ENCODE measurements around the gene PRXL2C. TPM values are rescaled to one million over a fixed set of nuclear protein-coding genes. Genes with fewer than 3 reads are reported as not detected.
A peak's percentile ranks its signal among the peaks of the same experiment; 100 is the strongest.
"Not testable (repeated sequence)": the region's sequence is repeated elsewhere in the genome, so short reads cannot be mapped to it uniquely, and the experiment has no call there.

Gene PRXL2C, protein sequence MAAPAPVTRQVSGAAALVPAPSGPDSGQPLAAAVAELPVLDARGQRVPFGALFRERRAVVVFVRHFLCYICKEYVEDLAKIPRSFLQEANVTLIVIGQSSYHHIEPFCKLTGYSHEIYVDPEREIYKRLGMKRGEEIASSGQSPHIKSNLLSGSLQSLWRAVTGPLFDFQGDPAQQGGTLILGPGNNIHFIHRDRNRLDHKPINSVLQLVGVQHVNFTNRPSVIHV
- 3.9 TPM for polyA plus RNA-seq (2012; ENCODE audit: missing spikeins)

GRCh38 chr9:96655198-96655851 is at the start of gene PRXL2C:
TSS of gene PRXL2C (minus strand) at chr9:96655317. CDS start at chr9:96655281, 36 bp downstream.
- DNase-seq (ENCODE audit: insufficient read length) (peak; percentile 34), FAIRE-seq (no peak)
- no peak for TF ChIP-seq TAF1 (IDR thresholded peaks at IDR 0.05; ENCODE audit: borderline replicate concordance, low read depth, low read length)
- no peak for TF ChIP-seq POLR2A (IDR thresholded peaks at IDR 0.05; ENCODE audit: low read depth, low read length)
- TF ChIP-seq POLR2AphosphoS5 (IDR thresholded peaks at IDR 0.05; ENCODE audit: low read depth, low read length): no peak

DNA sequence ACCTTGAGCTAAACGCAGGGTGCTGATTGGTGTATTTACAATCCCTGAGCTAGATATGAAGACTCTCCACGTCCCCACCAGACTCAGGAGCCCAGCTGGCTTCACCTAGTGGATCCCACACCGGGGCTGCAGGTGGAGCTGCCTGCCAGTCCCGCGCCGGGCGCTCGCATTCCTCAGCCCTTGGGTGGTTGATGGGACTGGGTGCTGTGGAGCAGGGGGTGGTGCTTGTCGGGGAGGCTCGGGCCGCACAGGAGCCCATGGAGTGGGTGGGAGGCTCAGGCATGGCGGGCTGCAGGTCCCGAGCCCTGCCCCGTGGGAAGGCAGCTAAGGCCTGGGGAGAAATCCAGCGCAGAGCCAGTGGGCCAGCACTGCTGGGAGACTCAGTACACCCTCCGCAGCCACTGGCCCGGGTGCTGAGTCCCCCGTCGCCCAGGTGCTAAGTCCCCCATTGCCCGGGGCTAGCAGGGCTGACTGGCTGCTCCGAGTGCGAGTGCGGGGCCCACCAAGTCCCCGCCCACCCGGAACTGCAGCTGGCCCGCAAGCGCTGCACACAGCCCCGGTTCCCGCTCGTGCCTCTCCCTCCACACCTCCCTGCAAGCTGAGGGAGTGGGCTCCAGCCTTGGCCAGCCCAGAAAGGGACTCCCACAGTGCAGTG is 45.7 kb upstream of the PRXL2C start:
- not testable (repeated sequence) for FAIRE-seq; DNase-seq (ENCODE audit: insufficient read length)

DNA sequence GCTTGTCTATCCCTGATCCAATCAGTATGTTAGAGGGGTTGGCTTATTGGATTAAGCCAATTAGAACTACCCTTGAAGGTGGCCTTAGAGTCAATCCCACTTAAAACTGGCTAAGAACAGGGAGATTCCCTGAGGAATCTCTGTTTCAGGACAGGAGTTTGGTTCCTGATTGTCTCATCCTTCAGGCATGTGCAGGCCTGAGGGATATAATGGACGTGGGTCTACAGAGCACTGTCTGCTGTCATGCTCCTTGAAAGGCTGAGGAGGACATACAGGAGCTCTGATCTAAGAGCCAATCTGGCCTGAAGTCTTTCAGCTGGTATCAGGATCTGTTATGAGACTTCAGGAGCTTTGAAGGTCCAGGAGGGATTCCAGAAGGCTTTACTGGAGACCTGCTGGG is 36.2 kb upstream of the PRXL2C start:
- DNase-seq (ENCODE audit: insufficient read length): no peak
- no peak for FAIRE-seq
- TF ChIP-seq TAF1 (IDR thresholded peaks at IDR 0.05; ENCODE audit: borderline replicate concordance, low read depth, low read length): no peak
- no peak for TF ChIP-seq POLR2A (IDR thresholded peaks at IDR 0.05; ENCODE audit: low read depth, low read length)
- TF ChIP-seq POLR2AphosphoS5 (IDR thresholded peaks at IDR 0.05; ENCODE audit: low read depth, low read length): no peak

DNA sequence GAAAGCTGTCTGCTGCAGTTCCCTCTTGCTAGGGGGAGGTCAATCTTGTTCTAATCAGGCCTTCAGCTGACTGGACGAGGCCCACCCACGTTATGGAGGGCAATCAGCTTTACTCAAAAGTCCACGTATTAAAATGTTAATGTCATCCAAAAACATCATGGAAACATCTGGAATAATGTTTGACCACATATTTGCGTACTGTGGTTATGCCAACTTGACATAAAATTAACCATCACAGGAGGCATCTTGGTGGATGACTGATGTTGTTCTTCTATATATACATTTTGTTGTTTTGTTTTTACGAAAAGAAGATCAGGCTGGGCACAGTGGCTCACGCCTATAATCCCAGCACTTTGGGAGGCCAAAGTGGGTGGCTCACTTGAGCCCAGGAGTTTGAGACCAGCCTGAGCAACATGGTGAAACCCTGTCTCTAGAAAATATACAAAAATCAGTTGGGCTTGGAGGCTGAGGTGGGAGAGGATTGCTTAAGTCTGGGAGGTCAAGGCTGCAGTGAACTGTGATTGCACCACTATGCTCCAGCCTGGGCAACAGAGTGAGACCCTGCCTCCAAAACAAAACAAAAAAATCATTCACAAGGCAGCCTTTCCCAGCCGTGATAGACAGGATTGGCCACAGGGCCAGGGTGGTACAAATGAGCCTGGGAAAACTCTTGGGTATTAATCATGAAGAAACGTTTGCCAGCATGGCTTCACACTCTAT is 33.8 kb upstream of the PRXL2C start:
- FAIRE-seq (no peak), DNase-seq (ENCODE audit: insufficient read length) (no peak)
- TF ChIP-seq POLR2A (IDR thresholded peaks at IDR 0.05; ENCODE audit: low read depth, low read length) (no peak), TAF1 (IDR thresholded peaks at IDR 0.05; ENCODE audit: borderline replicate concordance, low read depth, low read length) (no peak), POLR2AphosphoS5 (IDR thresholded peaks at IDR 0.05; ENCODE audit: low read depth, low read length) (no peak)

GRCh38 chr9:96688187-96688586 is 33.1 kb upstream of the PRXL2C start:
- FAIRE-seq: no peak
- TF ChIP-seq TAF1 (IDR thresholded peaks at IDR 0.05; ENCODE audit: borderline replicate concordance, low read depth, low read length) (no peak), POLR2AphosphoS5 (IDR thresholded peaks at IDR 0.05; ENCODE audit: low read depth, low read length) (no peak), POLR2A (IDR thresholded peaks at IDR 0.05; ENCODE audit: low read depth, low read length) (no peak)
- no peak for DNase-seq (ENCODE audit: insufficient read length)

DNA sequence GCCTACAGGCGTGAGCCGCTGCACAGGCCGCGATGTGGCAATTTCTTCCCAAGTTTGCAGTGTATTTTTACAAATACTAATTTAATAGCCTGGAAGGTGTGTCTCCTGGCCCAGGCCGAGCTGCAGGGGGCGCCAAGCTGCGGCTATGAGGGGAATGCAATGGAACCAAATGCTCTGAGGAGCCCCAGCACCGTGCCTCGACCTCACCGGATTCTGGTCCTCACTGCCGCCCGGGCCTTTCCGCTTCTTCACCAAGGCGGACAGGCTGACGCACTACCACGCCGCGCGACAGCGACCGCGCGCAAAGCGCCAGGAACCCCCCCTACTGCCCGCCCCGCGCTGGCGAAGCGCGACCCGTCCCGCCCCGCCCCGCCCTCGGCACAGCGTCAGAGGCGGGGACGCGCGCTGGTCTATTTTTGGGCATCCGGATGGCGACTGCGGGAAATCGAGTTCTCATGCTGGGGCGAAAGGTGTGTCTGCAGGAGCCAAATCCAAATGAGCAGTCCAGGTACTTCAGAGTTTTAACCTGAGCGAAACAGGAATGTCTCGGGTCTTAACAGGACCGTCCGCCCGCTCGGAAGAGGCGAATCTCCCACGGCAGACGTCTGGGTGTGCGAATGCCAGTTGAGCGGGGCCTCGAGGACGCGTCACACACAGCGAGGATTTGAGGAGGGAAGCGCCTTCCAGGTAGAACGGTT is 31.7 kb upstream of the PRXL2C start:
- DNase-seq (ENCODE audit: insufficient read length) (no peak), FAIRE-seq (no peak)
- TF ChIP-seq POLR2AphosphoS5 (IDR thresholded peaks at IDR 0.05; ENCODE audit: low read depth, low read length): no peak

DNA sequence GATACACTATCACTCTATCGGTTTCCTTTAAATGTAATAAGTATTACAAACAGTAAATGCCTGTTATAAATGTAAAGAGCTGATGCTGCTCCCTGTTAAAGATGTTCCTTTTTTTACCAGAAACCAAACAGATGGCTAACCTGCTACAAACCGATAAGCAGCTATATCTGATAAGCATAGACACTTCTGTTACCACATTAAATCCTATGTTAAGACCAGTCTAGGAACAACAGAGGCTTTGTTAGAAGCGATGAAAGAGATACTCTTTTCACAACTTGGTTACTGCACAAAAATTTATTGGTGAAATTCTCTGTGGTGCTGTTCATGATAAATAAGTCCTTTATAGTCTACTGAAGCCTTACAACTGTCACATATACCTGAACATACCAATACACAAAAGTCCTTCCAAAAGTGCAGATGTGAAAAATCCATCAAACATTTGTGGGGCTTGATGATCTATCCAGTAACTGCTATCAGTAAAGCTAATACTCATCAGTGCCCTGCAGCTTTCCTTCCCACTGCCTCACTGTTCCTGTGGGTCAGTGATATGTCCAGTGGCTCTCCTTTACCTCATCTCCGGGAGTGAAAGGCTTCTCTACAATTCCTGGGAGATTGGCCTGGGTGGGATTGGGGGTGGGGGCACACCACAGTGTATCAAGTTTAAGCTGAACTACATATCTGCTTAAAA is 25.8 kb upstream of the PRXL2C start:
- TF ChIP-seq TAF1 (IDR thresholded peaks at IDR 0.05; ENCODE audit: borderline replicate concordance, low read depth, low read length) (no peak), POLR2AphosphoS5 (IDR thresholded peaks at IDR 0.05; ENCODE audit: low read depth, low read length) (no peak), POLR2A (IDR thresholded peaks at IDR 0.05; ENCODE audit: low read depth, low read length) (no peak)
- DNase-seq (ENCODE audit: insufficient read length) (no peak), FAIRE-seq (no peak)

- DNase-seq (ENCODE audit: insufficient read length): no peak
Measured at GRCh38 chr9:96674906-96675538, 19.9 kb upstream of the PRXL2C start.

DNA sequence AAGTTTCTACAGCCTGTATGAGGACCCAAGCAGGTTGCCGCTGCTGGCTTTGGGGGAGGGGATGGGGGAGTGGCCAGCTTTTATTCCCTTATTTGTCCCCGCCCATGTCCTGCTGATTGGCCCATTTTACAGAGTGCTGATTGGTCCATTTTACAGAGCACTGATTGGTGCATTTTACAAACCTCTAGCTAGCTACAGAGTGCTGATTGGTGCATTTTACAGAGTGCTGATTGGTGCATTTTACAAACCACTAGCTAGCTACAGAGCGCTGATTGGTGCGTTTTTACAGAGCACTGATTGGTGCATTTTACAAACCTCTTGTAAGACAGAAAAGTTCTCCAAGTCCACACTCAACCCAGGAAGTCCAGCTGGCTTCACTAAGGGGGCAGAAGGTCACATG is 18.7 kb upstream of the PRXL2C start:
- DNase-seq (ENCODE audit: insufficient read length); FAIRE-seq: not testable (repeated sequence)

More at GRCh38 chr9:96674906-96675538, 19.9 kb upstream of the PRXL2C start:
- FAIRE-seq: no peak
- TF ChIP-seq TAF1 (IDR thresholded peaks at IDR 0.05; ENCODE audit: borderline replicate concordance, low read depth, low read length) (no peak), POLR2A (IDR thresholded peaks at IDR 0.05; ENCODE audit: low read depth, low read length) (no peak), POLR2AphosphoS5 (IDR thresholded peaks at IDR 0.05; ENCODE audit: low read depth, low read length) (no peak)

- no peak for TF ChIP-seq TAF1 (IDR thresholded peaks at IDR 0.05; ENCODE audit: borderline replicate concordance, low read depth, low read length)
- TF ChIP-seq POLR2A (IDR thresholded peaks at IDR 0.05; ENCODE audit: low read depth, low read length): no peak
- TF ChIP-seq POLR2AphosphoS5 (IDR thresholded peaks at IDR 0.05; ENCODE audit: low read depth, low read length): no peak
- no peak for FAIRE-seq
- no peak for DNase-seq (ENCODE audit: insufficient read length)
Measured at GRCh38 chr9:96668868-96669534, 13.9 kb upstream of the PRXL2C start.
